Progenitor cell of endocrine pancreas (in vitro differentiated cells): ENCODE data around the gene LRRC75A. TPM values are rescaled to one million over a fixed set of nuclear protein-coding genes. Genes with fewer than 3 reads are reported as not detected.

Experiments
- DNase-seq: peaks from one replicate; pipeline ENCODE4 v3.0.0; 2021; ENCODE audit warnings: low spot score; ENCODE audit not compliant: unreplicated experiment
- H3K27ac Mint-ChIP-seq: 2 replicates; pipeline ENCODE4 v1.8.0; 2021; ENCODE audit warnings: mild to moderate bottlenecking, moderate library complexity, mixed read lengths
- H3K27me3 Mint-ChIP-seq: 2 replicates; pipeline ENCODE4 v1.8.0; 2021; ENCODE audit warnings: mixed read lengths
- H3K36me3 Mint-ChIP-seq: 2 replicates; pipeline ENCODE4 v1.8.0; 2022; ENCODE audit warnings: mixed read lengths; ENCODE audit not compliant: insufficient read depth
- H3K4me1 Mint-ChIP-seq: 2 replicates; pipeline ENCODE4 v1.8.0; 2021; ENCODE audit warnings: low read depth, mixed read lengths
- H3K4me3 Mint-ChIP-seq: 2 replicates; pipeline ENCODE4 v1.8.0; 2021; ENCODE audit warnings: low read depth, mild to moderate bottlenecking, moderate library complexity, mixed read lengths
- H3K9me3 Mint-ChIP-seq: 2 replicates; pipeline ENCODE4 v1.8.0; 2021; ENCODE audit warnings: low read depth, mixed read lengths
- total RNA-seq: library from RNA; stranded (reverse); gene quantifications from 2 replicates; pipeline ENCODE4 v1.2.1, GENCODE V29; 2021
- TF ChIP-seq, protein P1 (sequence below): fragments of 200-600 bp; sonication (generic); IDR thresholded peaks from one replicate; pipeline ENCODE4 v1.5.0; 2021; ENCODE audit warnings: antibody characterized with exemption, mild to moderate bottlenecking; ENCODE audit not compliant: unreplicated experiment

LRRC75A gene
- total RNA-seq, 1 donor from 2014 or later = 9.7 TPM

DNA sequence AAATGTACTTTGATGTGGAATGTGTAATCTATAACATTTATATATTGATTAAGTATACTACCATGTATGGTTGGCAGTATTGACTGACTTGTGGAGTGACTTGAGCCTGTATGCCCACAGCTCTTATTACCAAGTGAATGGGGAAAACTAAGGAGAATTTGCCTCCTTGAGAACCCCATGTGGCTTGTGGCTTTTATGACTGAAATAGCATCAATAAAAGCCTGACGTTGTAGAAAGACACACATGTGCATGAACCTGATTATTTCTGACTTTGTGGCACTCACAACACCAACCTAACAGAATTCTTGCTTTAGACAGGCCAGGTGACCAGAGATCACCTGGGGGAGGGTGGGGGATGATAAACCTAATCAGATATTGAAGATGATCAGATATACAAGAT lies 2.1 kb upstream of the LRRC75A start:
- no peak overlapping the region for H3K27ac Mint-ChIP-seq

DNA sequence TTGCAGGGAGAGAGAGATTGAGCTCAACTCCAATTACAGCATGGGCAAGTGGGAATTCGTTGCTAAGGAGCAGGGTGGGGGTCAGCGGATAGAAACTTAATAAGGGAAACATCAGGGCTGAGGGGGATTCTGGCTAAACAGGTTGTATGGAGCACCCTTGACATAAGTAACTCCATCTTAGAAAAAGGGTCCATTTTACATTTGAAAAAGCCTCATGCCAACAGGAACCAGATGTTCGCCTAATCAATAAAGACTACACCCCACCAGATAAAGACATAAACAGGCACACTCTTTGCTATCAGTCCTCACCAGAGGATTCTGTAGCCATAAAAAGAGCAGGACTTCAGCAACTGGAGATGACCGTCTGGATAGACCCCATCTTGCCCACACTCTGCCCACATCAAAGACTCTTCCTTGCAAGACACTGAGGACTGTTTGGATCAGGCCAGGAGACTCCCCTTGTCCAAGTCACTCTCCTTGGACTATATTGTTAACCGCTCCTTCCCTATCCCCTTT lies 1.6 kb upstream of the LRRC75A start:
- Mint-ChIP-seq H3K4me3 (no peak overlapping the region), H3K9me3 (no peaks in the 10 kb centered on the region), H3K36me3 (no peaks in the 10 kb centered on the region), H3K4me1 (peaks cover 13% of the 10 kb centered on the region), H3K27ac (no peak overlapping the region), H3K27me3 (peaks cover 46% of the 10 kb centered on the region)
- DNase-seq = no peak
- TF ChIP-seq, protein P1, sequence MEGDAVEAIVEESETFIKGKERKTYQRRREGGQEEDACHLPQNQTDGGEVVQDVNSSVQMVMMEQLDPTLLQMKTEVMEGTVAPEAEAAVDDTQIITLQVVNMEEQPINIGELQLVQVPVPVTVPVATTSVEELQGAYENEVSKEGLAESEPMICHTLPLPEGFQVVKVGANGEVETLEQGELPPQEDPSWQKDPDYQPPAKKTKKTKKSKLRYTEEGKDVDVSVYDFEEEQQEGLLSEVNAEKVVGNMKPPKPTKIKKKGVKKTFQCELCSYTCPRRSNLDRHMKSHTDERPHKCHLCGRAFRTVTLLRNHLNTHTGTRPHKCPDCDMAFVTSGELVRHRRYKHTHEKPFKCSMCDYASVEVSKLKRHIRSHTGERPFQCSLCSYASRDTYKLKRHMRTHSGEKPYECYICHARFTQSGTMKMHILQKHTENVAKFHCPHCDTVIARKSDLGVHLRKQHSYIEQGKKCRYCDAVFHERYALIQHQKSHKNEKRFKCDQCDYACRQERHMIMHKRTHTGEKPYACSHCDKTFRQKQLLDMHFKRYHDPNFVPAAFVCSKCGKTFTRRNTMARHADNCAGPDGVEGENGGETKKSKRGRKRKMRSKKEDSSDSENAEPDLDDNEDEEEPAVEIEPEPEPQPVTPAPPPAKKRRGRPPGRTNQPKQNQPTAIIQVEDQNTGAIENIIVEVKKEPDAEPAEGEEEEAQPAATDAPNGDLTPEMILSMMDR = no peak

More for the DNA sequence above, 2.1 kb upstream of the LRRC75A start:
- Mint-ChIP-seq H3K36me3 (no peaks in the 10 kb centered on the region), H3K9me3 (no peaks in the 10 kb centered on the region), H3K4me1 (peaks cover 10% of the 10 kb centered on the region), H3K4me3 (no peak overlapping the region), H3K27me3 (peaks cover 46% of the 10 kb centered on the region)
- DNase-seq = no peak
- TF ChIP-seq, protein P1 = no peak

DNA sequence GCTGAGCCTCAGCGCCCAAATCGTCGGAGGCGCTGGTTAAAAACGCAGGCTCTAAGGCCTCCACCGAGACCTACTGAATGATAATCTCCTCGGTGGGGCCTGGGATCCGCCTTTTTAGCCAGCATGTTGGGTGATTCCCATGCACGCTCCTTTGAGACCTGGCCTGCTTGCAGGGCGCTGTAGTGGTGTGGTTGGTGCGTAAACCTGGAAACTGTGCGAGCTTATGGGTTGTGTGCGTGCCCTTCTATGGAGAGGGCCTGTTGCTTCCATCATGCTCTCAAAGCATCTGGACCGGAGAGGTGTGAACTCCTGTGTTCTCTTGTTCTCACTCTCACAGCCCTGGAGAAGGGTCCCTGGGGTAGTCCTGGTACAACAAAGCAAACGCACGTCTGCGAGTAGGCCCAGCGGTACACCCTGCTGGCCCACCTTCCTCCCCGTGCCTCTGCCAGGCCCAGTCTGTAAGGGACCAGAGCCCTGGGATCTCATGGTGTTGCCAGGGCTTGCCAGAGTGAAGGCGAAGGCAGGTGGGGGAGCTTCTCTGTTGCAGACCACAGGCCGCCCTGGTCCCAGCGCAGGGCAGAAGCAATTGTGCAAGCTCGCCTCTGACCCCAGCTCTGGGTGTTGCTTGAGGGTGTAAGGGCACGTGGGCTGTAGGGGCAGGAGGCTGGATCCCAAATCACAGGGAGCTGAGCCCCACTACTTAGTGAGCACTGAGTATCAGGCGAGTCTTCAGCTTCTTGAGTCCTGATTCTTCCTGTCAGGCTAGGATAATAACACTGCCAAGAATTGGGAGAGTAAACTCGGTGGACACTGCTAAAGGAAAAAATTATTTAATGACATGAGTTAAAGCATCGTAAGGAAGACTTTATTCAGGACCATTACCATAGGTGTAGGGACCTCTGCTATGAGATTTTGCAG lies 879 bp upstream of the LRRC75A start:
- H3K4me1 Mint-ChIP-seq = peaks cover 20% of the 10 kb centered on the region

DNA sequence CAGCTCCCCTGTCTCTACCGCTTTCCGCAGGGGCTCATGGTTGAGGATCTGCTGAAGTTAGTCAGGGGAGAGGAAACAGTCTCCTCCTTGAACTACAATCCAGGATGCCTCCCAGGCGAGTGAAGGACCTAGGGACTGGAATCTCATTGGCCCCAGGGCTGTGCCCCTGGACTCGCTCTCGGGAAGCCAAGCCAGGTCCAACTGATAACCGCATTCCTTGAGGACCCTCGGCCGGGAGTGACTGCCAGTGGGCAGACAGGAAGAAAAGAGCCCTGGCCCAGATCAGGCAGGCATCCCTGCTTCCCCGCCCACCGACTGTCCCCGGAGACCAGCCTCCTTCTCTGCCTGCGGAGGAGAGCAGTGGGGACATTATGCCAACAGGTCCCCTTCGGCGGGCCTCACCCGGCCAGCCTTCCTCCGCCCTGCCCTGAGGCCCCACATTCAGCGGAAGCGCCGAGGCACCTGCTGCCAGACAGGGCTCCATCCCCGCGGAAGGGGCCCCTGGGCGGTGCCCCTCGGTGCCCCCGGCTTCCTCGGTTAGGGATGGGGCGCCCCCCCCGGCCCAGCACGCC lies 776 bp downstream of the LRRC75A start:
- Mint-ChIP-seq H3K4me3 (peak overlapping the region; percentile 73), H3K27me3 (peaks cover 30% of the 10 kb centered on the region)
- peak; percentile 26 for DNase-seq

More for the DNA sequence above, 879 bp upstream of the LRRC75A start:
- no peak overlapping the region for H3K27ac Mint-ChIP-seq
- H3K4me3 Mint-ChIP-seq = peak overlapping the region; percentile 74
- H3K36me3 Mint-ChIP-seq = no peaks in the 10 kb centered on the region
- no peak for DNase-seq
- H3K9me3 Mint-ChIP-seq = no peaks in the 10 kb centered on the region
- TF ChIP-seq, protein P1 = no peak
- H3K27me3 Mint-ChIP-seq = peaks cover 41% of the 10 kb centered on the region

DNA sequence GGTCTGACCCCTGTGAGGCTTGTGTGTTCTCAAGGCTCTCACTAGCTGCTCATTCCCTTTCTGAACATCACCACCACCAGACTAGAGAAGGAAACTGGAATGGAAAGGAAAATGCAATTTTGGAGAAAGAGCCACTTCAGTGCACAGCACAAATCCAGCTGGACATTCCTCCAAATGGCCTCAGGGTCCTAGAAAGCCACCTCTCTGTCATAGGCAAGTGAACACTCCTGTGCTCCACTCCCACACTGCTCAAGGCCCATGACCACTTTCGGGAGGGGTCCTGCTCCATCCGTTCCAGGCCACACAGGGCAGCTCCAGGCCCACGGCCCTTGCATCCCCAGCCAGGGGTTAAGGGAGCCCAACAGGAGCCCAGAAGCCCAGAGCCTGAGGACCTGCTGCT lies 2.6 kb downstream of the LRRC75A start:
- H3K4me3 Mint-ChIP-seq = no peak overlapping the region
- no peaks in the 10 kb centered on the region for H3K9me3 Mint-ChIP-seq
- H3K4me1 Mint-ChIP-seq = peaks cover 32% of the 10 kb centered on the region
- no peak overlapping the region for H3K27ac Mint-ChIP-seq
- DNase-seq = no peak
- no peaks in the 10 kb centered on the region for H3K36me3 Mint-ChIP-seq
- TF ChIP-seq, protein P1 = no peak
- peaks cover 15% of the 10 kb centered on the region for H3K27me3 Mint-ChIP-seq

More for the DNA sequence above, 776 bp downstream of the LRRC75A start:
- H3K9me3 Mint-ChIP-seq = no peaks in the 10 kb centered on the region
- no peaks in the 10 kb centered on the region for H3K36me3 Mint-ChIP-seq
- H3K27ac Mint-ChIP-seq = no peak overlapping the region
- H3K4me1 Mint-ChIP-seq = peaks cover 28% of the 10 kb centered on the region
- TF ChIP-seq, protein P1 = no peak
